ENCODE data around the gene HIVEP3. TPM values are rescaled to one million over a fixed set of nuclear protein-coding genes. Genes with fewer than 3 reads are reported as not detected.

The HIVEP3 gene
- total and polyA plus RNA-seq, 2 of the 13 experiments (the other 11 are each of a cell fraction or from before 2014, with no cell fraction given), result 0.05 TPM; not detected in 1

- intact Hi-C loops (cut with micrococcal nuclease; ENCODE audit: unreplicated experiment) (no loop called here), in situ Hi-C loops (cut with HindIII; ENCODE audit: extremely low pct_ligation_motif_present, low pct_unique_long_range_greater_than_20kb) (no loop called here)
- FAIRE-seq, result no peak
- peaks cover 1 to 51% of the 10 kb centered on the region in 2 experiments for H3K27me3 ChIP-seq (ENCODE audit: control insufficient read depth in 1 of 2, insufficient read depth in 2 of 2, low read length in 2 of 2)
- no peak overlapping the region for H3K27ac ChIP-seq (ENCODE audit: extremely low read length, insufficient read depth, low read length)
- no peak overlapping the region for H3K9ac ChIP-seq (ENCODE audit: insufficient read depth, low read depth, low read length)
- no peak for DNase-seq (ENCODE audit: low spot score)
- H3K36me3 ChIP-seq (replicated peaks in 1 of 2; ENCODE audit: control insufficient read depth in 1 of 2, insufficient read depth in 2 of 2, low read length in 2 of 2), result no peaks in the 10 kb centered on the region
- no peak overlapping the region for H2AFZ ChIP-seq (ENCODE audit: low read length)
- no TSS peak for BruUV-seq (replicated peaks)
- 16% methylated on average over 7 of the region's 10 CpGs for WGBS (ENCODE audit: low lambda C conversion rate)
- no peaks in the 10 kb centered on the region for H4K20me1 ChIP-seq (ENCODE audit: insufficient read depth, low read length)
- no peak for ATAC-seq
- H3K4me3 ChIP-seq (replicated peaks in 1 of 3; ENCODE audit: insufficient read depth in 1 of 3, low read depth in 2 of 3, low read length in 3 of 3), result no peak overlapping the region
- no peak for TF ChIP-seq AHR (CRISPR knock-in tag; IDR thresholded peaks at IDR 0.05)
- no peak for TF ChIP-seq ZBTB4 (CRISPR knock-in tag; IDR thresholded peaks at IDR 0.05; ENCODE audit: borderline replicate concordance)
- no peak for TF ChIP-seq MEF2D (CRISPR knock-in tag; IDR thresholded peaks at IDR 0.05)
- TF ChIP-seq LCORL (IDR thresholded peaks at IDR 0.05), result no peak
- no peak for TF ChIP-seq LCORL (CRISPR knock-in tag; IDR thresholded peaks at IDR 0.05)
- no peak for TF ChIP-seq ZNF282 (IDR thresholded peaks at IDR 0.05; ENCODE audit: partially characterized antibody)
- no peak for TF ChIP-seq HNRNPH1 (optimal IDR thresholded peaks at IDR 0.05; ENCODE audit: low read depth, low read length)
- TF ChIP-seq CHD2 (IDR thresholded peaks at IDR 0.05; ENCODE audit: low read depth, low read length), result no peak
- TF ChIP-seq PCBP2 (optimal IDR thresholded peaks at IDR 0.05; ENCODE audit: low read depth, low read length, poor library complexity, severe bottlenecking), result no peak
- no peak for TF ChIP-seq GPBP1L1 (CRISPR knock-in tag; IDR thresholded peaks at IDR 0.05)
- no peak for TF ChIP-seq ZSCAN22 (CRISPR knock-in tag; IDR thresholded peaks at IDR 0.05)
- no peak for TF ChIP-seq ZNF407 (CRISPR knock-in tag; IDR thresholded peaks at IDR 0.05; ENCODE audit: not compliant biosample characterization)
- no peak for TF ChIP-seq NBN (conservative IDR thresholded peaks at IDR 0.05)
- no peak overlapping the region for H3K4me2 ChIP-seq (ENCODE audit: low read depth, low read length)
- ChIA-PET POLR2A (no interaction called here), CTCF (ENCODE audit: low intra/inter-chr PET ratio, low total read pairs) (no interaction called here)
- H3K79me2 ChIP-seq (ENCODE audit: insufficient read depth, low read length), result no peaks in the 10 kb centered on the region
- H3K4me1 ChIP-seq (ENCODE audit: insufficient read depth, low read length), result no peaks in the 10 kb centered on the region
- H3K9me3 ChIP-seq (ENCODE audit: low read length), result no peaks in the 10 kb centered on the region
These were observed 336.8 kb downstream of the HIVEP3 start for GRCh38 chr1:41582004-41582325.

Data from HepG2 (cell line).